ENCODE measurements around the gene ZNF219. TPM values are rescaled to one million over a fixed set of nuclear protein-coding genes. Genes with fewer than 3 reads are reported as not detected.

The ZNF219 gene
- total and polyA plus RNA-seq, 9 donors = 4.8 to 60.9 (median 33.2) TPM

DNA sequence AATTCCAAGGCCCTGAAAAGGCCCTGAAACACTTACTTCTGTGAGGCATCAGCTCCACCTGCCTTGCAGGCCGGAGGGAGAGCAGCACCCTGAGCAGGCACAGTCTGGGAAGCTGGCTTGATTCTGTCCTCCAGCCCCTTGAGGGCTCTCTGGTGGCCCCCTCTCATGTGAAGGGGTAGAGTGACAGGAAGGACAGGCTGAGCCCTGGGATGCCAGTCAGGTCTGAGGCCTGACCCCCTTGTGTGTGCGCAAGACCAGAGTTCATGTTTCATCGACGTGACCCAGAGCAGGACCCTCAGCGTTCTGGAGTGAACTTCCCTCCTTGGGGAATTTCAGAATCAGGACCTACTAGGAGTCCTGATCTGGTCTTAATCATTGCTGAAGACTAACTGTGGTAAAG is 39.6 kb downstream of the ZNF219 start:
- no peaks in the 10 kb centered on the region for H3K4me1 ChIP-seq (ENCODE audit: insufficient read depth)
- intact Hi-C loops (cut with DNase I) = no loop called here
- H3K4me3 ChIP-seq = no peak overlapping the region
- no peaks in the 10 kb centered on the region for H3K27me3 ChIP-seq
- TF ChIP-seq, protein P1, sequence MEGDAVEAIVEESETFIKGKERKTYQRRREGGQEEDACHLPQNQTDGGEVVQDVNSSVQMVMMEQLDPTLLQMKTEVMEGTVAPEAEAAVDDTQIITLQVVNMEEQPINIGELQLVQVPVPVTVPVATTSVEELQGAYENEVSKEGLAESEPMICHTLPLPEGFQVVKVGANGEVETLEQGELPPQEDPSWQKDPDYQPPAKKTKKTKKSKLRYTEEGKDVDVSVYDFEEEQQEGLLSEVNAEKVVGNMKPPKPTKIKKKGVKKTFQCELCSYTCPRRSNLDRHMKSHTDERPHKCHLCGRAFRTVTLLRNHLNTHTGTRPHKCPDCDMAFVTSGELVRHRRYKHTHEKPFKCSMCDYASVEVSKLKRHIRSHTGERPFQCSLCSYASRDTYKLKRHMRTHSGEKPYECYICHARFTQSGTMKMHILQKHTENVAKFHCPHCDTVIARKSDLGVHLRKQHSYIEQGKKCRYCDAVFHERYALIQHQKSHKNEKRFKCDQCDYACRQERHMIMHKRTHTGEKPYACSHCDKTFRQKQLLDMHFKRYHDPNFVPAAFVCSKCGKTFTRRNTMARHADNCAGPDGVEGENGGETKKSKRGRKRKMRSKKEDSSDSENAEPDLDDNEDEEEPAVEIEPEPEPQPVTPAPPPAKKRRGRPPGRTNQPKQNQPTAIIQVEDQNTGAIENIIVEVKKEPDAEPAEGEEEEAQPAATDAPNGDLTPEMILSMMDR (IDR thresholded peaks at IDR 0.05) = no peak
- TF ChIP-seq EP300 (IDR thresholded peaks at IDR 0.05) = no peak
- no peak for TF ChIP-seq POLR2A (IDR thresholded peaks at IDR 0.05)
- 86 to 90% (median 89%) methylated on average over 5 of the region's 5 CpGs for WGBS, 3 donors
- H3K36me3 ChIP-seq = no peaks in the 10 kb centered on the region
- no peak overlapping the region for H3K27ac ChIP-seq
- no peak for DNase-seq
- no peaks in the 10 kb centered on the region for H3K9me3 ChIP-seq

DNA sequence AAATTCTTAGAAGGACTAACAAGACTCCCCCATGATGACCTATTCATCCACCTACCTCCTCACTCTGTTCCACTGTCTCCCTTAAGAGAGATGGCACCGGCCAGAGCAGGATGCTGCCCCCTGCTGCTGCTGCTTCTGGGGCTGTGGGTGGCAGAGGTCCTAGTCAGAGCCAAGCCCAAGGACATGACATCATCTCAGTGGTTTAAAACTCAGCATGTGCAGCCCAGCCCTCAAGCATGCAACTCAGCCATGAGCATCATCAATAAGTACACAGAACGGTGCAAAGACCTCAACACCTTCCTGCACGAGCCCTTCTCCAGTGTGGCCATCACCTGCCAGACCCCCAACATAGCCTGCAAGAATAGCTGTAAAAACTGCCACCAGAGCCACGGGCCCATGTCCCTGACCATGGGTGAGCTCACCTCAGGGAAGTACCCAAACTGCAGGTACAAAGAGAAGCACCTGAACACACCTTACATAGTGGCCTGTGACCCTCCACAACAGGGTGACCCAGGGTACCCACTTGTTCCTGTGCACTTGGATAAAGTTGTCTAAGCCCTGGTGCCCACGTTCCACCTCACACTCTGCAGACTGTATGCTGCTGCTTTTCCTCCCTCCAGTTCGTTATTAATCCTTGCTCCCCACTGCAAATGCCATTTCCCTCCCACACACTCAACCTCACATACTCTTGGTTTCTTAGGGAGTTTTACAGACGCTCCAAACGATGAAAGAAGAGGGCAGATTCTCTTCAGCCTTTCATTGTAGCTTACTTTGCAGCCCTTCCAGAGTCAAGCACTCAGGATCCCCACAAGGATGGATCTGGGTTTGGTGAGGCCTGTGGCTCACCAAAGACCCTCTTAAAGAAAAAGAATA is 40.4 kb downstream of the ZNF219 start, which contains the start of gene RNASE8:
TSS of gene RNASE8 (plus strand) at position 20 of the 873 bp plus-strand sequence. CDS start at position 91, 71 bp downstream.
- Histone ChIP-seq H3K36me3 (no peaks in the 10 kb centered on the region), H3K27ac (no peak within 1 kb of the TSS), H3K27me3 (no peaks in the 10 kb centered on the region), H3K4me3 (no peak within 1 kb of the TSS), H3K9me3 (no peaks in the 10 kb centered on the region), H3K4me1 (ENCODE audit: insufficient read depth) (no peaks in the 10 kb centered on the region)
- WGBS, 3 donors = 38 to 47% (median 47%) methylated on average over 8 of the region's 8 CpGs
- no peak for DNase-seq
- TF ChIP-seq, protein P1 (IDR thresholded peaks at IDR 0.05) = no peak
- TF ChIP-seq POLR2A (IDR thresholded peaks at IDR 0.05) (no peak), EP300 (IDR thresholded peaks at IDR 0.05) (no peak)
- intact Hi-C loops (cut with DNase I) = no loop called here

DNA sequence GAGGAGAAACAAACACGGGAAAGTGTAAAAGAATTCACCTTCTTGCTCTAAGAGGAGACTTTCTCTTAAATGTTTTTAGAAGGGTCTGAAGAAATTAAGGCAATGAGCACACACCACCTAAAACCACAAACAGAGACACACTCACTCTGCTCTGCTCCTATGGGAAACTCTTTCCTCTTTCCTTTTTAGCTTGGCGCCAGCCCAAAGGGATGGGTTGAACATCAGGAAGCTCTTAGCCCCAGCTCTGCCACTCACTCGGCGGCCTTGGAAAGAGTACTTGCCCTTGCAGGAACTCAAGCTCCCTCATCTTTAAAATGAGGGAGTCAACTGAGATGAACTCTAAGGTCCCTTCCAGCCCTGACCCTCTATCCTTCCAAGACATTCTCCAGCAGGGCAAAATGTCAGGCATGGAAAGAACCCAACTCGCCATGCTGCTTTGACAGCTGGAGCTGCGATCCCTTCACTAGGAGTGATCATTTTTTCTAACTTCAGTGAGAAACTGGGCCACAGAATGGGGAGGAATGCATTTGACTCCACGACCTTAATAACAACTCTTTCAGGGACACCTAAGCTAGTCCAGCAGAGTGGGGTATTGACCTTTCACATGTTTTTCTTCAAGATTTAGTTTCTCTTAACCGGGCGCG is 41.8 kb downstream of the ZNF219 start:
- DNase-seq = no peak
- H3K36me3 ChIP-seq = no peaks in the 10 kb centered on the region
- H3K4me3 ChIP-seq = no peak overlapping the region
- 75 to 82% (median 78%) methylated on average over 10 of the region's 10 CpGs for WGBS, 3 donors
- TF ChIP-seq, protein P1 (IDR thresholded peaks at IDR 0.05) = no peak
- TF ChIP-seq EP300 (IDR thresholded peaks at IDR 0.05) (no peak), POLR2A (IDR thresholded peaks at IDR 0.05) (no peak)
- intact Hi-C loops (cut with DNase I) = no loop called here
- no peaks in the 10 kb centered on the region for H3K9me3 ChIP-seq
- H3K4me1 ChIP-seq (ENCODE audit: insufficient read depth) = no peaks in the 10 kb centered on the region
- no peaks in the 10 kb centered on the region for H3K27me3 ChIP-seq
- no peak overlapping the region for H3K27ac ChIP-seq

DNA sequence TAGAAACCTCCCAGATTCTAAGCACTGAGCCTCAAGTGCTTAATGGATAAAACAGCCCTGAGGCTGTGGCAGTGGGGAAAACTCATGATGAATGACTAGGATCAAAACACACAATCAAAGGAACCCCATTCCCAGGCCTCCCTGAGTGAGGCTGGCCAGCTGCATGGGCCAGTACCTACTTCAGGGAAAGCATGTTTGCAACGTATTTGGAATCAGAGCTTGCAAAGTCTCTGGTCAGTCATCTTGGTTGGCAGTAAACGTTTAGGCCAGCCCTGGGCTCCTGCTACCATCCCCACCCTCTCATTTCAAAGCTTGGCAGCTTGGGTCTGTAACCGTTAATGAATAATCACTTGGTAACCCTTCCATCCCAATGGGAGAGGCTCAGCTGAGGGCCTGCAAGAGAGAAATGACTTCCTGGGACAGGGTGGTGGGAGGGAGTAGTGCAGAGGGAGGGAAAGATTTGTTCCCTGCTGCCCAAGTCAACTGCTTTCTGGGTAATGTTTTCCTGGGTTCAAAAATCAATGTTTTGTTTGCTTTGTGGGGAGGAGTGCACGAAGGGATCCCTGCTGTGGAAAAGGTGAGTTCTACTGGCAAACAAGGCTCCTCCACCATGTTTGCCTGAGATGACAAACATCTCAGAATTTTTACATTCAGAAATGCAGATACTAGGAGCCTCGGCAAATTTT is 42.9 kb downstream of the ZNF219 start:
- DNase-seq = no peak
- no peak for TF ChIP-seq EP300 (IDR thresholded peaks at IDR 0.05)
- TF ChIP-seq, protein P1 (IDR thresholded peaks at IDR 0.05) = no peak
- TF ChIP-seq POLR2A (IDR thresholded peaks at IDR 0.05) = no peak
- Histone ChIP-seq H3K36me3 (no peaks in the 10 kb centered on the region), H3K9me3 (no peaks in the 10 kb centered on the region), H3K27me3 (no peaks in the 10 kb centered on the region), H3K4me1 (ENCODE audit: insufficient read depth) (no peaks in the 10 kb centered on the region), H3K27ac (no peak overlapping the region), H3K4me3 (no peak overlapping the region)
- 62 to 75% (median 73%) methylated on average over 5 of the region's 5 CpGs for WGBS, 3 donors
- intact Hi-C loops (cut with DNase I) = no loop called here

Data from ovary (tissue), 9 donors.